ENCODE data around the gene ANKRD13D.

DNA sequence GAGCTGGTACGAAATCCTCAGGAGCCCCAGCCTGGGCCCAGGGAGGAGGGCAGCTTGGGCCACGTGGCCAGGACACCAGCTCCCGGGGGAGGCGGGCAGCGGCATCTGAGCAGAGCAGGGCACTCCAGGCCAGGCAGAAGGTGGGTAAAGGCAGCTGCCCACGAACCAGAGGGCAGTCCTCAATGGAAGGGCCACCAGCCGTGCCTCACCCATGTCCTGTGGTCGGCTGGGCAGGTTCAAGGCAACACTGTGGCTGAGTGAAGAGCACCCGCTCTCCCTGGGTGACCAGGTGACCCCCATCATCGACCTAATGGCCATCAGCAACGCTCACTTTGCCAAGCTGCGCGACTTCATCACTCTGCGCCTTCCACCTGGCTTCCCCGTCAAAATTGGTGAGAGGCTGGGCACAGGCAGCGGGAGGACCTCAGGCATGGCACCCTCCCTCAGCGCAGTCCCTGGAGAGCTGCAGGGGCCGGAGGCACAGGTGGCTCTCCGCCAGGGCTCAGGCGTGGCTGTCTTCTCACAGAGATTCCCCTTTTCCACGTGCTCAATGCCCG is 11.7 kb downstream of the ANKRD13D start:
- no peak for TF ChIP-seq EZH2 (IDR thresholded peaks at IDR 0.05; ENCODE audit: low read depth)
- TF ChIP-seq, protein P1, sequence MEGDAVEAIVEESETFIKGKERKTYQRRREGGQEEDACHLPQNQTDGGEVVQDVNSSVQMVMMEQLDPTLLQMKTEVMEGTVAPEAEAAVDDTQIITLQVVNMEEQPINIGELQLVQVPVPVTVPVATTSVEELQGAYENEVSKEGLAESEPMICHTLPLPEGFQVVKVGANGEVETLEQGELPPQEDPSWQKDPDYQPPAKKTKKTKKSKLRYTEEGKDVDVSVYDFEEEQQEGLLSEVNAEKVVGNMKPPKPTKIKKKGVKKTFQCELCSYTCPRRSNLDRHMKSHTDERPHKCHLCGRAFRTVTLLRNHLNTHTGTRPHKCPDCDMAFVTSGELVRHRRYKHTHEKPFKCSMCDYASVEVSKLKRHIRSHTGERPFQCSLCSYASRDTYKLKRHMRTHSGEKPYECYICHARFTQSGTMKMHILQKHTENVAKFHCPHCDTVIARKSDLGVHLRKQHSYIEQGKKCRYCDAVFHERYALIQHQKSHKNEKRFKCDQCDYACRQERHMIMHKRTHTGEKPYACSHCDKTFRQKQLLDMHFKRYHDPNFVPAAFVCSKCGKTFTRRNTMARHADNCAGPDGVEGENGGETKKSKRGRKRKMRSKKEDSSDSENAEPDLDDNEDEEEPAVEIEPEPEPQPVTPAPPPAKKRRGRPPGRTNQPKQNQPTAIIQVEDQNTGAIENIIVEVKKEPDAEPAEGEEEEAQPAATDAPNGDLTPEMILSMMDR (conservative IDR thresholded peaks at IDR 0.05), result no peak

All from PC-9 (cell line).